ENCODE data around the gene FPR3. TPM values are rescaled to one million over a fixed set of nuclear protein-coding genes. Genes with fewer than 3 reads are reported as not detected.

Gene FPR3
- total RNA-seq, 1 experiment from 2014 or later: not detected

DNA sequence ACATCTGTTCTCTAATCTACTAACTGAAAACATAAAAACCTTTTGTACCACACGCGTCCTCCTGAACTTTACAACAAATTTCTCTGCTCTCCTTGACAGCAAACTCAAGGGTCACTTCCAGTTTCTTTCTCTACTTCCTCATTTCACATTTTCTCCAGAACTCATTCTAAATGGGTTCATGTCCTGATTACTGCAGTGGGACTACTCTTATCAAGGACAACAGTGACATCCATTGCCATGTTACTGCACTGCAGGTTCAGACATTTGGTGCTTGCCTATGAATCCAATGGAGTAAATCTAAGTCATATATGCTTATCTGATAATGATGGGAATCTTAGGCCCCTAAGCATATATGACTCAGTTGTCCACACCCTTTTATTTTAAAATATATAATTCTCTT is 35.3 kb downstream of the FPR3 start:
- Mint-ChIP-seq H3K27ac (ENCODE audit: unreplicated experiment) (no peak overlapping the region), H3K4me1 (ENCODE audit: low read depth, unreplicated experiment) (no peaks in the 10 kb centered on the region), H3K36me3 (ENCODE audit: insufficient read depth, unreplicated experiment) (no peaks in the 10 kb centered on the region), H3K9me3 (ENCODE audit: unreplicated experiment) (peaks cover 72% of the 10 kb centered on the region), H3K27me3 (ENCODE audit: insufficient read depth, unreplicated experiment) (no peaks in the 10 kb centered on the region), H3K4me3 (ENCODE audit: unreplicated experiment) (no peak overlapping the region)
- no peak for DNase-seq
- TF ChIP-seq CTCF (IDR thresholded peaks at IDR 0.05; ENCODE audit: insufficient read depth in 1 of 2, low read depth in 1 of 2, low read length in 1 of 2, severe bottlenecking in 1 of 2, unreplicated experiment in 1 of 2): no peak
- no peaks in the 10 kb centered on the region for H3K36me3 ChIP-seq (ENCODE audit: control insufficient read depth, insufficient read depth, low read length)
- no peaks in the 10 kb centered on the region for H3K27me3 ChIP-seq (replicated peaks; ENCODE audit: control insufficient read depth, insufficient read depth, low read length)
- no TSS peak for BruUV-seq (replicated peaks)
- H3K9me3 ChIP-seq: peaks cover 14% of the 10 kb centered on the region
- H3K4me1 ChIP-seq: no peaks in the 10 kb centered on the region
- ChIA-PET POLR2A (no interaction called here), CTCF (no interaction called here)
- intact Hi-C loops (cut with micrococcal nuclease; ENCODE audit: unreplicated experiment): no loop called here
- no peak overlapping the region for H3K4me3 ChIP-seq (ENCODE audit: low read depth, low read length)

GRCh38 chr19:51837145-51837544 is 42.2 kb downstream of the FPR3 start:
- POLR2A ChIA-PET: no interaction called here
- intact Hi-C loops (cut with micrococcal nuclease; ENCODE audit: unreplicated experiment): no loop called here
- Histone ChIP-seq H3K9me3 (peaks cover 26% of the 10 kb centered on the region), H3K36me3 (ENCODE audit: control insufficient read depth, insufficient read depth, low read length) (no peaks in the 10 kb centered on the region), H3K4me3 (ENCODE audit: low read depth, low read length) (no peak overlapping the region), H3K27me3 (replicated peaks; ENCODE audit: control insufficient read depth, insufficient read depth, low read length) (no peaks in the 10 kb centered on the region), H3K4me1 (no peaks in the 10 kb centered on the region)
- CTCF ChIA-PET: no interaction called here
- no TSS peak for BruUV-seq (replicated peaks)
- H3K4me1 Mint-ChIP-seq (ENCODE audit: low read depth, unreplicated experiment): no peaks in the 10 kb centered on the region
- H3K36me3 Mint-ChIP-seq (ENCODE audit: insufficient read depth, unreplicated experiment): peaks cover 8% of the 10 kb centered on the region
- no peak for DNase-seq
- H3K27ac Mint-ChIP-seq (ENCODE audit: unreplicated experiment): no peak overlapping the region
- H3K9me3 Mint-ChIP-seq (ENCODE audit: unreplicated experiment): peaks cover 36% of the 10 kb centered on the region
- TF ChIP-seq CTCF (IDR thresholded peaks at IDR 0.05; ENCODE audit: insufficient read depth in 1 of 2, low read depth in 1 of 2, low read length in 1 of 2, severe bottlenecking in 1 of 2, unreplicated experiment in 1 of 2): no peak
- H3K4me3 Mint-ChIP-seq (ENCODE audit: unreplicated experiment): no peak overlapping the region
- H3K27me3 Mint-ChIP-seq (ENCODE audit: insufficient read depth, unreplicated experiment): no peaks in the 10 kb centered on the region

DNA sequence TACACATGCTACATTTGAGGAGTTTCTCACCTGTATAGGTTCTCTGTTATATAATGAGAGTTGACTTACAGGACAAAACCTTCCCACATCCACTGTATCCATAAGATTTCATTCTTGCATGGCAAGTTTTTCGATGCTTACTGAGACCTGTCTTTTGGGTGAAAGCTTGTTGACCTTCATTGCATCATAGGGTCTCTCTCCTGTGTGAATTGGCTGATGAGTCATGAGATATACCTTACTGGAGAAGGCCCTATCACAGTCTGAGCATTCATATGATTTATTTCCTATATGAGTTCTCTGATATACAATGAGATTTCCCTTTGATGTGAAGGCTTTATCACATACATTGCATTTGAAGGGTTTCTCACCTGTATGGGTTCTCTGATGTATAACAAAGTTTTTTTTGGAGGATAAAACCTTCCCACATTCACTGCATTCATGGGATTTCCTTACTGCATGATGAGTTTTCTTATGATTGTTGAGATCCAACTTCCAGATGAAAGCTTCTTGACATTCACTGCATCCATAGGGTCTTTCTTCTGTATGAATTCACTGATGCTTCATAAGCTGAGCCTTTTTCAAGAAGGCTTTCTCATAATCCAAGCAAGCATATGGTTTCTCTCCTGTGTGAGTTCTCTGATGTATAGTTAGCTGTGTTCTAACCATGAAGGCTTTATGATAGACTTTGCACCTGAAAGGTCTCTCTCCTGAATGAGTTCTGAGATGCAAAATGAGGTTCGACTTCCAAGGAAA is 67.1 kb downstream of the FPR3 start:
- intact Hi-C loops (cut with micrococcal nuclease; ENCODE audit: unreplicated experiment): no loop called here
- Mint-ChIP-seq H3K36me3 (ENCODE audit: insufficient read depth, unreplicated experiment) (no peaks in the 10 kb centered on the region), H3K27me3 (ENCODE audit: insufficient read depth, unreplicated experiment) (no peaks in the 10 kb centered on the region), H3K4me1 (ENCODE audit: low read depth, unreplicated experiment) (no peaks in the 10 kb centered on the region), H3K9me3 (ENCODE audit: unreplicated experiment) (peaks cover 53% of the 10 kb centered on the region), H3K4me3 (ENCODE audit: unreplicated experiment) (no peak overlapping the region), H3K27ac (ENCODE audit: unreplicated experiment) (no peak overlapping the region)
- no peak for TF ChIP-seq CTCF (IDR thresholded peaks at IDR 0.05; ENCODE audit: insufficient read depth in 1 of 2, low read depth in 1 of 2, low read length in 1 of 2, severe bottlenecking in 1 of 2, unreplicated experiment in 1 of 2)
- Histone ChIP-seq H3K36me3 (ENCODE audit: control insufficient read depth, insufficient read depth, low read length) (no peaks in the 10 kb centered on the region), H3K4me1 (no peaks in the 10 kb centered on the region), H3K4me3 (ENCODE audit: low read depth, low read length) (no peak overlapping the region), H3K9me3 (peaks cover 57% of the 10 kb centered on the region), H3K27me3 (replicated peaks; ENCODE audit: control insufficient read depth, insufficient read depth, low read length) (no peaks in the 10 kb centered on the region)
- DNase-seq: no peak
- ChIA-PET POLR2A (no interaction called here), CTCF (no interaction called here)
- no TSS peak for BruUV-seq (replicated peaks)
